Inferior parietal cortex (tissue), 1 donor: Measurements from ENCODE around the gene AHRR.
"Not testable (repeated sequence)": the region's sequence is repeated elsewhere in the genome, so short reads cannot be mapped to it uniquely, and the experiment has no call there.

Experiments
- DNase-seq: peaks from one replicate; pipeline ENCODE4 v3.0.0-alpha.2; 2016; ENCODE audit errors: extremely low spot score

AHRR gene

DNA sequence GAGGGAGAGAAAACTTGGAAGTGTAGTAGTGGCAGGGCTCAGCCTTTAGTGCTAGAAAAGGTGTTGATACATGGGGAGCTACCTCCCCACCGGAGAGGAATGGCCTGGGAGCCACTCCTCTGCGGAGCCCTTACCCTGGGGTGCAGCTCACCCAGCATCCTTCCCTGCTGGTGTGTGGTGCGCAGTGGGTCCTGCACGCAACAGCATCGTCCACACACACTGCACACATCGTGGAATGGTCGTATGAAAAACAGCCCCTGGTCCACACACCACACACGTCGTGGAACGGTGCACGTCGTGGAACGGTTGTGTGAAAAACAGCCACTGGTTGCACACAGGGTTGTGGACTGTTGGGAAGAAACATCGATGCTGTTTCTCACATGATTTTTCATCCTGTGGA, 16.1 kb upstream of the AHRR start:
- DNase-seq = no peak

- DNase-seq = no peak
Observed at GRCh38 chr5:306011-306805, 15.3 kb upstream of the AHRR start.

DNA sequence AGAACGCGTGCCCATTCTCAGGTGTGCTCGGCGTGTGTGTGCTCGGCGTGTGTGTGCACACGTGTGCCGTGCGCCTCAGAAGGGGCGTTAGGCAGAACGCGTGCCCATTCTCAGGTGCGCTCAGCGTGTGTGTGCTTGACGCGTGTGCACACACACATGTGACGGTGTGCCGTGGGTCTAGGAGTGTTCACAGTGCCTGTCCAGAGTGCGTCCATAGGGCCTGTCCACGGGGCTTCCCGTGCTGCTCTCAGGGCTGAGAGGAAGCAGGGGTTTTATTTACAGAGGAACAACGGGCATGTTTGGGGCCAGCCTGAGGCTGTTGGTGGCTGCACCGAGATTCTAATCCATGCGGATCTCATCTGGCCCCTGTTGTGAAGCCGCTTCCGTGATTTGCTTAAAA, 14.2 kb upstream of the AHRR start:
- DNase-seq = no peak

- DNase-seq = no peak
Observed at GRCh38 chr5:307794-308579, 13.5 kb upstream of the AHRR start.

- no peak for DNase-seq
Observed at GRCh38 chr5:308672-309271, 12.7 kb upstream of the AHRR start.

- not testable (repeated sequence) for DNase-seq
Observed at GRCh38 chr5:309831-310230, 11.7 kb upstream of the AHRR start.

GRCh38 chr5:310516-310915, 11.0 kb upstream of the AHRR start:
- no peak for DNase-seq

- no peak for DNase-seq
Observed at GRCh38 chr5:310941-311434, 10.5 kb upstream of the AHRR start.

GRCh38 chr5:311963-312362, 9.6 kb upstream of the AHRR start:
- DNase-seq = no peak

- DNase-seq = no peak
Observed at GRCh38 chr5:312845-313244, 8.7 kb upstream of the AHRR start.

DNA sequence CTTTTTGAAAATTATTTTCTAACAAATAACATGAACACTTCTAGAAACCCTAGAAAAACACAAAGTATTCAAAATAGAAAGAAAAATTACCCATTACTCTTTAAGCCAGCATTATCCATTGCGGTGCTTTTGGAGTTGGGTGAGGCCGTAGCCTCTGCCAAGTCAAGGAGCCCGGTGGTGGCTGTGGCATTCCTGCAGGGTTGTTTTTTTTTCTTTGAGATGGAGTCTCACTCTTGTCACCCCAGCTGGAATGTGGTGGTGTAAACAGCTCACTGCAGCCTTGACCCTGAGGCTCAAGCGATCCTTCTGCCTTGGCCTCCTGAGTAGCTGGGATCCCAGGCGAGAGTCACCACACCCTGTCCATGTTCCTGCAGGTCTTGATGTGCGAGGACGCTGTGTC, 8.2 kb upstream of the AHRR start:
- no peak for DNase-seq

GRCh38 chr5:313806-314376, 7.6 kb upstream of the AHRR start:
- no peak for DNase-seq

DNA sequence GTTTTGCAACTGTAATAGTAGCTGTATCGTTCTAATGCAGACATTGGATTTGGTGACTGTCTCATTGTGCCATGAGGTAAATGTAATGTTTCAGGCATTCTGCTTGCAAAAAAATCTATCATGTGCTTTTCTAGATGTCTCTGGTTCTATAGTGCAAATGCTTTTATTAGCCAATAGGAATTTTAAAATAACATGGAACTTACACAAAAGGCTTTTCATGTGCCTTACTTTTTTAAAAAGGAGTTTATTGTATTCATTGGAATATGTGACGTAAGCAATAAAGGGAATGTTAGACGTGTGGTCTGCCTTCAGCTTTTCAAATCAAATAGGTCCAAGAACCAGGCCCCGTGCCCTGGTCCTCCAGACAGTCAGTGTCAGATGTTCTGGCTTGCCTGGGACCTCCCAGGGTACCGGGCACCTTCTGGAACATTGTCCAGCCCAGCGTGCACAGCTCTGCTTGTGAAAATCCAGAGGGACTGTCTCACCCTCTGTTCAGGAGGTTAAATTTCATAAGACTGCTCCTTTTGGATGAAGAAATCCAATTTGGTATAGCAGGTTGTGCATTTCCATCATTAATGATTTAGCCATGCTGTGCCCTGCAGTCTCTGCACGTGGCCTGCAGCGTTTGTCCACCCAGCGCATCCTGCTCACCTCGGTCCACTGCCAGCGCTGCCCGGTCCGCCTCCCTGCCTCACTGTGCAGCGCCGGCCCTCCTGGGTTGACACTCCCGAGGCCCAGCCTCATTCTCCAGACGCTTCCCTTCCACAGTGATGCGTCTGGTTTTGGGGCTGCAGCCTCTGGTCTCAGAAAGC, 6.6 kb upstream of the AHRR start:
- DNase-seq = no peak

DNA sequence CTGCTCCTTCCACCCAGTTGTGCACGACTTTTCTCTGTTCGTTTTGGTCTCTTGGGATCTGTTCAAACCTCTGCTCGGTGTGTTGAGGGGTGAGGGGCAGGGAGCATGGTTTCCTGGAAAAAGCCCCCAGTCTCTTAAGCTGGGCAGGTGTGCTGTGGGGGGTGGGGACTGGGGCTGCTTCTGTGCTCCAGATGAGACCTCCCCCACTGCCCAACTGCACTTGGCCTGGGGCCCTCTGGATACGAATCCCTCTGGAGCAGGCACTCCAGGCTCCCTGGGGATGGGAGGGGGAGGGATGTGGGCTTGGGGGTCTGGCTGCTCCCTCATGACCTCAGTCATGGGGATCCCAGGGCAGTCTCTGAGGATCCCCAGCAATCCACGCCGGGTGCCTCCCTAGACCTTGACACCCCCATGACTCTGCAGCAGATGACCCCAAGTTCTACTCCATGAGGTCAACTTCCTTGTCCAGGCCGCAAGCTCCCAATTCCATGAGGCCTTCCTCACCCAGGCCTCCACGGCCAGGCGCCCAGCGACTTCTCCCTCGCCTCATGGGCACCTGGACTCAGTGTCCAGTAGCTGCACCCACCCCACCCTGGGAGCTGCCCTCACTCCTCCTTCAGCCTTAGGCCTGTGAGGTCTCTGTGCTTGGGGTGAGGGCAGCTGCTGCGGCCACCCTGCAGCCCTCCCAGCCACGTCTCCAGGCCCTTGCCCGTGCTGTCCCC, 5.9 kb upstream of the AHRR start:
- no peak for DNase-seq

DNA sequence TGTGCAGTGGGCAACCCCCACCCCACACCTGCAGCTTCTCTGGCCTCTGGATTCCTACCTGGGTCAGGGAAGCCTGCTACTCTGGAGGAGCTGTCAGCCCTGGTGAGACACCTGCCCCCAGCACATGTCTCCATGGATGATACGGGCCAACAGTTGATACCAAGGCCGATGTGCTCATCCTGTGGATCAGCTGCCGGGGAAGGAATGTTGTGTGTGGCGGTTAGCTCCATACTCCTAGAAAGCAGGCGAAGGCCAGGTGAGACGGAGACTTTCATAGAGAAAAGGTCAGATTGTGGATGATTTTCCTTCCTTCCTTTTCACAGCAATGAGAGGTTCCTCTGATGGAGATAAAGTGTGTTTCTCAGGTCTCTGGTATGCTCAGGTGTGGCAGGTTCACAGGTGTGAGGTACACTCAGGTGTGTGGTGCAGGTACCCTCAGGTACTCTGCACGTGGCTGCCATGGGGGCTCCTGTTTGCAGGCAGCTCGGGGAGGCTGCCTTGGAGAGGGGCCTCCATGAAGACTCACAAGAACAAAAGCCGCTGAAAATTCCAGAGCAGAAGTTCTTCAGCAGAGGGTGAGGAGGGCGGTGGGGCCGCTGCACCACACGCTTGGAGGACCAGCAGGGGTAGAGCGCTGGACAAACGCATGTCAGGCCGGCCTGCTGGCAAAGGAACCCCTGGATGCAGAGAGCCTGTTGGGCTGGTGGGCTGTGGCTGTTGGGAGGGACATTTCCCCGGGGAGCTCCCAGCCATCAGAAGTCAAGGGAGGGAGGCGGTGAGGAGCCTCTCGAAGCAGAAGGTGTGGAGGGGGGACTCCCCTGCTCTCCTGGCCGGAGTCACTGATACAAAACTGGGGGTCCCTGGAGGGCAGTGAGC, 5.1 kb upstream of the AHRR start:
- no peak for DNase-seq

DNA sequence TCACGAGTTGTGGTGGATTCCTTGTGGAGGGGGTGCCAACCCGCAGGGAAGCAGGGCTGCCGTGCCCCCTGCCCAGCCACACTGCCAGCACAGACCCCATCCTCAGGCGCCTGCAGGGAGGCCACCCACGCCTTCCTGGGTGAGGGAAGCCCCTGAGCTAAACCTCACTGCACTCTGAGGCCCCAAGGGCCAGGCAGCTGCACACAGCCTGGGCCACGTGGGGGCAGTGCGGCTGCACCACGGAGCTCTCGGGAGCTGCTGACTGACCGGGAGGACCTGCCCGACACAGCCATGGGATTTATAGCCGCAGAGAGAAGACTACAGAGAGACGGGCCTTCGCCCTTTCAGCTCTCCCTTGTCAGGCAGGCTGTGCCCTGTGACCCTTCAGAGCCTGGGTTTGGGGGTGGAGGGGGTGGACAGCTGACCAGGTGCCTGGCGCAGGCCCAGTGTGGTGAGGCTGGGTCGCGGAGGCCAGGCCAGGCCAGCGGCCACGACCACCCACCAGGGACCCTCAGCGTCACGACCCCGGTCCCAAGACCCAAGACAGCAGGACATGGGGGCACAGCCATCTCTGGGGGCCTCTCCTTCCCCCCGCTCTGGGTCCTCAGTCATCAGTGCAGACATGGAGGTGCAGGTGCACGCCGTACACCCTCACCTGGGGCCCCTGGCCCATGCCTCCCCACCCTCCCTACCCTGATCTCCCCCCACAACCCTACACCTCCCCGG, 4.3 kb upstream of the AHRR start:
- peak; percentile 36 for DNase-seq

- no peak for DNase-seq
Observed at GRCh38 chr5:318341-318897, 3.1 kb upstream of the AHRR start.

GRCh38 chr5:318931-319601, 2.4 kb upstream of the AHRR start:
- DNase-seq = no peak
